Neural progenitor cell (in vitro differentiated cells): ENCODE measurements around the gene KLHL29. TPM values are rescaled to one million over a fixed set of nuclear protein-coding genes. Genes with fewer than 3 reads are reported as not detected.

Experiments used
- DNase-seq: peaks from one replicate; pipeline ENCODE4 v3.0.0-alpha.2; 2016; ENCODE audit warnings: low spot score
- H2AFZ ChIP-seq: fragments of 200-600 bp; sonication (generic); replicated peaks from 2 replicates; pipeline ENCODE4 v1.6.1; 2016; ENCODE audit warnings: antibody characterized with exemption
- H3F3A ChIP-seq: fragments of 200-600 bp; sonication (generic); 2 replicates; pipeline ENCODE4 v1.6.1; 2016; ENCODE audit warnings: antibody characterized with exemption, low read depth
- H3K27ac ChIP-seq: fragments of 200-600 bp; sonication (generic); 2 replicates; pipeline ENCODE4 v1.5.1; 2016; ENCODE audit warnings: mild to moderate bottlenecking
- H3K27me3 ChIP-seq: fragments of 200-600 bp; sonication (generic); 2 replicates; pipeline ENCODE4 v1.6.1; 2016; ENCODE audit warnings: mild to moderate bottlenecking, moderate library complexity
- H3K36me3 ChIP-seq: fragments of 200-600 bp; sonication (generic); 2 replicates; pipeline ENCODE4 v1.5.1; 2016
- H3K4me1 ChIP-seq: fragments of 200-600 bp; sonication (generic); 2 replicates; pipeline ENCODE4 v1.6.1; 2016; ENCODE audit warnings: mixed run types
- H3K4me2 ChIP-seq: fragments of 200-600 bp; sonication (generic); 2 replicates; pipeline ENCODE4 v1.6.1; 2016
- H3K4me3 ChIP-seq: fragments of 200-600 bp; sonication (generic); 2 replicates; pipeline ENCODE4 v1.5.1; 2016
- H3K79me2 ChIP-seq: fragments of 200-600 bp; sonication (generic); 2 replicates; pipeline ENCODE4 v1.6.1; 2016; ENCODE audit warnings: low read depth
- H3K9ac ChIP-seq: fragments of 200-600 bp; sonication (generic); 2 replicates; pipeline ENCODE4 v1.6.1; 2016
- H3K9me3 ChIP-seq: fragments of 200-600 bp; sonication (generic); 2 replicates; pipeline ENCODE4 v1.5.1; 2016; ENCODE audit warnings: low read depth
- H4K20me1 ChIP-seq: fragments of 200-600 bp; sonication (generic); 2 replicates; pipeline ENCODE4 v1.6.1; 2016; ENCODE audit warnings: low read depth
- H3K27ac Mint-ChIP-seq: 3 replicates; pipeline ENCODE4 v1.8.0; 2021; ENCODE audit warnings: mixed read lengths
- H3K27me3 Mint-ChIP-seq: 2 replicates; pipeline ENCODE4 v1.8.0; 2022; ENCODE audit warnings: low read depth, mild to moderate bottlenecking, inconsistent platforms, moderate library complexity, mixed read lengths; ENCODE audit not compliant: insufficient read depth
- H3K36me3 Mint-ChIP-seq: 3 replicates; pipeline ENCODE4 v1.8.0; 2021; ENCODE audit warnings: mixed read lengths
- H3K4me1 Mint-ChIP-seq: 3 replicates; pipeline ENCODE4 v1.8.0; 2021; ENCODE audit warnings: mixed read lengths
- H3K4me3 Mint-ChIP-seq: 3 replicates; pipeline ENCODE4 v1.8.0; 2021; ENCODE audit warnings: mild to moderate bottlenecking, moderate library complexity, mixed read lengths
- H3K9me3 Mint-ChIP-seq: 3 replicates; pipeline ENCODE4 v1.8.0; 2020; ENCODE audit warnings: mixed read lengths
- CTCF ChIP-seq: fragments of 200-600 bp; sonication (generic); IDR thresholded peaks from 2 replicates; pipeline ENCODE4 v1.5.1; 2017; ENCODE audit warnings: antibody characterized with exemption, mild to moderate bottlenecking
- EZH2 ChIP-seq: fragments of 200-600 bp; sonication (generic); IDR thresholded peaks from 2 replicates; pipeline ENCODE4 v1.6.1; 2017; ENCODE audit warnings: antibody characterized with exemption, mild to moderate bottlenecking, moderate library complexity
- EZH2phosphoT487 ChIP-seq: fragments of 200-600 bp; sonication (generic); IDR thresholded peaks from 2 replicates; pipeline ENCODE4 v1.6.1; 2017; ENCODE audit warnings: antibody characterized with exemption
- total RNA-seq: library from RNA; depleted of rRNA; stranded (reverse); fragments of >200 nt; gene quantifications from 2 replicates; pipeline ENCODE4 v1.2.3, GENCODE V29; 2015; ENCODE audit warnings: low replicate concordance

Gene KLHL29
- total RNA-seq, 1 donor from 2014 or later = 1.6 TPM

- no peaks in the 10 kb centered on the region for H3K36me3 ChIP-seq
- no peak overlapping the region for H3K4me3 ChIP-seq
- H3K27ac ChIP-seq = no peak overlapping the region
- H3K9me3 ChIP-seq = no peaks in the 10 kb centered on the region
- no peaks in the 10 kb centered on the region for H3F3A ChIP-seq
- no peak for DNase-seq
- H2AFZ ChIP-seq = no peak overlapping the region
- H4K20me1 ChIP-seq = no peaks in the 10 kb centered on the region
- peaks cover 11% of the 10 kb centered on the region for H3K4me1 ChIP-seq
- H3K36me3 Mint-ChIP-seq = peaks cover 16% of the 10 kb centered on the region
- TF ChIP-seq CTCF (no peak), EZH2phosphoT487 (no peak), EZH2 (no peak)
- no peaks in the 10 kb centered on the region for H3K9me3 Mint-ChIP-seq
- no peaks in the 10 kb centered on the region for H3K27me3 ChIP-seq
- H3K4me1 Mint-ChIP-seq = peaks cover 10% of the 10 kb centered on the region
- H3K27me3 Mint-ChIP-seq = peaks cover 17% of the 10 kb centered on the region
- H3K4me3 Mint-ChIP-seq = no peak overlapping the region
- no peaks in the 10 kb centered on the region for H3K79me2 ChIP-seq
- no peak overlapping the region for H3K4me2 ChIP-seq
- H3K27ac Mint-ChIP-seq = no peak overlapping the region
- H3K9ac ChIP-seq = no peak overlapping the region
Observed at GRCh38 chr2:23690421-23691105, 305.6 kb downstream of the KLHL29 start.

- Histone ChIP-seq H3K9ac (no peak overlapping the region), H3K27me3 (no peaks in the 10 kb centered on the region), H3K4me3 (no peak overlapping the region), H4K20me1 (no peaks in the 10 kb centered on the region), H3K27ac (no peak overlapping the region), H3F3A (no peaks in the 10 kb centered on the region), H3K9me3 (no peaks in the 10 kb centered on the region), H3K79me2 (no peaks in the 10 kb centered on the region), H3K4me1 (peaks cover 11% of the 10 kb centered on the region), H3K4me2 (no peak overlapping the region), H2AFZ (no peak overlapping the region), H3K36me3 (no peaks in the 10 kb centered on the region)
- Mint-ChIP-seq H3K4me3 (no peak overlapping the region), H3K27me3 (peaks cover 13% of the 10 kb centered on the region), H3K9me3 (no peaks in the 10 kb centered on the region), H3K36me3 (peaks cover 13% of the 10 kb centered on the region), H3K4me1 (peaks cover 9% of the 10 kb centered on the region), H3K27ac (no peak overlapping the region)
- TF ChIP-seq EZH2 (no peak), CTCF (no peak), EZH2phosphoT487 (no peak)
- no peak for DNase-seq
Observed at GRCh38 chr2:23691106-23691470, 306.1 kb downstream of the KLHL29 start.

GRCh38 chr2:23691565-23691964 is 306.6 kb downstream of the KLHL29 start:
- H3K27ac Mint-ChIP-seq = peak overlapping the region; percentile 63

More at GRCh38 chr2:23691565-23691964, 306.6 kb downstream of the KLHL29 start:
- Histone ChIP-seq H3K79me2 (no peaks in the 10 kb centered on the region), H3K4me1 (peaks cover 11% of the 10 kb centered on the region), H3K9ac (no peak overlapping the region), H3F3A (no peaks in the 10 kb centered on the region), H3K27me3 (no peaks in the 10 kb centered on the region), H3K4me3 (no peak overlapping the region), H4K20me1 (no peaks in the 10 kb centered on the region), H3K9me3 (no peaks in the 10 kb centered on the region), H3K36me3 (no peaks in the 10 kb centered on the region), H3K27ac (no peak overlapping the region), H3K4me2 (no peak overlapping the region), H2AFZ (no peak overlapping the region)
- Mint-ChIP-seq H3K27me3 (peaks cover 10% of the 10 kb centered on the region), H3K9me3 (no peaks in the 10 kb centered on the region), H3K36me3 (peaks cover 10% of the 10 kb centered on the region), H3K4me1 (peaks cover 9% of the 10 kb centered on the region), H3K4me3 (no peak overlapping the region)
- TF ChIP-seq EZH2 = no peak
- no peak for TF ChIP-seq EZH2phosphoT487
- TF ChIP-seq CTCF = no peak
- no peak for DNase-seq
